Measurements from ENCODE around the gene TMPRSS4.

TMPRSS4 gene

GRCh38 chr11:118152552-118153471, 75.9 kb downstream of the TMPRSS4 start, which contains the start of gene SCN4B:
TSS of gene SCN4B (minus strand) at chr11:118152823. CDS start at chr11:118152673, 150 bp downstream.
- ATAC-seq (replicated peaks; ENCODE audit: extremely low read depth, poor library complexity, severe bottlenecking) (peak; percentile 25), DNase-seq (ENCODE audit: low spot score in 2 of 2) (no peak)
- Mint-ChIP-seq H3K4me1 (peaks cover 24% of the 10 kb centered on the region), H3K27me3 (peaks cover 59% of the 10 kb centered on the region), H3K9me3 (no peaks in the 10 kb centered on the region), H3K4me3 (peak within 1 kb of the TSS; percentile 60), H3K27ac (ENCODE audit: low read depth) (no peak within 1 kb of the TSS), H3K36me3 (ENCODE audit: insufficient read depth) (peaks cover 5% of the 10 kb centered on the region)

GRCh38 chr11:118153516-118153915, 76.6 kb downstream of the TMPRSS4 start:
- Mint-ChIP-seq H3K4me1 (peaks cover 24% of the 10 kb centered on the region), H3K27me3 (peaks cover 66% of the 10 kb centered on the region), H3K27ac (ENCODE audit: low read depth) (no peak overlapping the region), H3K4me3 (peak overlapping the region; percentile 60), H3K36me3 (ENCODE audit: insufficient read depth) (peaks cover 5% of the 10 kb centered on the region), H3K9me3 (no peaks in the 10 kb centered on the region)
- no peak for ATAC-seq (replicated peaks; ENCODE audit: extremely low read depth, poor library complexity, severe bottlenecking)
- DNase-seq (ENCODE audit: low spot score in 2 of 2), result no peak

- Mint-ChIP-seq H3K27me3 (peaks cover 70% of the 10 kb centered on the region), H3K9me3 (no peaks in the 10 kb centered on the region), H3K27ac (ENCODE audit: low read depth) (no peak overlapping the region), H3K4me1 (peaks cover 24% of the 10 kb centered on the region), H3K4me3 (peak overlapping the region; percentile 60), H3K36me3 (ENCODE audit: insufficient read depth) (peaks cover 5% of the 10 kb centered on the region)
- no peak for ATAC-seq (replicated peaks; ENCODE audit: extremely low read depth, poor library complexity, severe bottlenecking)
- no peak for DNase-seq (ENCODE audit: low spot score in 2 of 2)
Measured at GRCh38 chr11:118153976-118154375, 77.1 kb downstream of the TMPRSS4 start.

- Mint-ChIP-seq H3K9me3 (no peaks in the 10 kb centered on the region), H3K36me3 (ENCODE audit: insufficient read depth) (peaks cover 5% of the 10 kb centered on the region), H3K27ac (ENCODE audit: low read depth) (no peak overlapping the region), H3K27me3 (peaks cover 77% of the 10 kb centered on the region), H3K4me3 (no peak overlapping the region), H3K4me1 (peaks cover 24% of the 10 kb centered on the region)
- ATAC-seq (replicated peaks; ENCODE audit: extremely low read depth, poor library complexity, severe bottlenecking) (no peak), DNase-seq (ENCODE audit: low spot score in 2 of 2) (no peak)
Measured at GRCh38 chr11:118154641-118155040, 77.8 kb downstream of the TMPRSS4 start.

- ATAC-seq (replicated peaks; ENCODE audit: extremely low read depth, poor library complexity, severe bottlenecking), result no peak
- H3K4me1 Mint-ChIP-seq, result peaks cover 24% of the 10 kb centered on the region
- no peaks in the 10 kb centered on the region for H3K9me3 Mint-ChIP-seq
- no peak overlapping the region for H3K4me3 Mint-ChIP-seq
- H3K36me3 Mint-ChIP-seq (ENCODE audit: insufficient read depth), result peaks cover 5% of the 10 kb centered on the region
- H3K27me3 Mint-ChIP-seq, result peaks cover 85% of the 10 kb centered on the region
- DNase-seq (ENCODE audit: low spot score in 2 of 2), result no peak
- no peak overlapping the region for H3K27ac Mint-ChIP-seq (ENCODE audit: low read depth)
Measured at GRCh38 chr11:118155776-118156530, 79.1 kb downstream of the TMPRSS4 start.

GRCh38 chr11:118156531-118157185, 79.8 kb downstream of the TMPRSS4 start:
- ATAC-seq (replicated peaks; ENCODE audit: extremely low read depth, poor library complexity, severe bottlenecking) (peak; percentile 82), DNase-seq (ENCODE audit: low spot score in 2 of 2) (no peak)
- peaks cover 5% of the 10 kb centered on the region for H3K36me3 Mint-ChIP-seq (ENCODE audit: insufficient read depth)
- peaks cover 24% of the 10 kb centered on the region for H3K4me1 Mint-ChIP-seq
- no peaks in the 10 kb centered on the region for H3K9me3 Mint-ChIP-seq
- no peak overlapping the region for H3K27ac Mint-ChIP-seq (ENCODE audit: low read depth)
- peaks cover 86% of the 10 kb centered on the region for H3K27me3 Mint-ChIP-seq
- no peak overlapping the region for H3K4me3 Mint-ChIP-seq

GRCh38 chr11:118157186-118157895, 80.5 kb downstream of the TMPRSS4 start:
- H3K27ac Mint-ChIP-seq (ENCODE audit: low read depth), result no peak overlapping the region
- no peak overlapping the region for H3K4me3 Mint-ChIP-seq
- peaks cover 4% of the 10 kb centered on the region for H3K36me3 Mint-ChIP-seq (ENCODE audit: insufficient read depth)
- DNase-seq (ENCODE audit: low spot score in 2 of 2), result no peak
- peaks cover 92% of the 10 kb centered on the region for H3K27me3 Mint-ChIP-seq
- H3K9me3 Mint-ChIP-seq, result no peaks in the 10 kb centered on the region
- ATAC-seq (replicated peaks; ENCODE audit: extremely low read depth, poor library complexity, severe bottlenecking), result no peak
- peaks cover 24% of the 10 kb centered on the region for H3K4me1 Mint-ChIP-seq

GRCh38 chr11:118161786-118162185, 84.9 kb downstream of the TMPRSS4 start:
- no peaks in the 10 kb centered on the region for H3K9me3 Mint-ChIP-seq
- no peak for DNase-seq (ENCODE audit: low spot score in 2 of 2)
- no peak overlapping the region for H3K27ac Mint-ChIP-seq (ENCODE audit: low read depth)
- no peaks in the 10 kb centered on the region for H3K36me3 Mint-ChIP-seq (ENCODE audit: insufficient read depth)
- no peak for ATAC-seq (replicated peaks; ENCODE audit: extremely low read depth, poor library complexity, severe bottlenecking)
- peaks cover 9% of the 10 kb centered on the region for H3K4me1 Mint-ChIP-seq
- peaks cover 79% of the 10 kb centered on the region for H3K27me3 Mint-ChIP-seq
- H3K4me3 Mint-ChIP-seq, result no peak overlapping the region

GRCh38 chr11:118162846-118163245, 86.0 kb downstream of the TMPRSS4 start:
- H3K36me3 Mint-ChIP-seq (ENCODE audit: insufficient read depth), result no peaks in the 10 kb centered on the region
- no peak overlapping the region for H3K4me3 Mint-ChIP-seq
- ATAC-seq (replicated peaks; ENCODE audit: extremely low read depth, poor library complexity, severe bottlenecking) (no peak), DNase-seq (ENCODE audit: low spot score in 2 of 2) (no peak)
- H3K9me3 Mint-ChIP-seq, result no peaks in the 10 kb centered on the region
- no peak overlapping the region for H3K27ac Mint-ChIP-seq (ENCODE audit: low read depth)
- no peaks in the 10 kb centered on the region for H3K4me1 Mint-ChIP-seq
- peaks cover 79% of the 10 kb centered on the region for H3K27me3 Mint-ChIP-seq

GRCh38 chr11:118163494-118163893, 86.6 kb downstream of the TMPRSS4 start:
- H3K4me1 Mint-ChIP-seq, result no peaks in the 10 kb centered on the region
- DNase-seq (ENCODE audit: low spot score in 2 of 2) (no peak), ATAC-seq (replicated peaks; ENCODE audit: extremely low read depth, poor library complexity, severe bottlenecking) (no peak)
- peaks cover 79% of the 10 kb centered on the region for H3K27me3 Mint-ChIP-seq
- H3K9me3 Mint-ChIP-seq, result no peaks in the 10 kb centered on the region
- H3K27ac Mint-ChIP-seq (ENCODE audit: low read depth), result no peak overlapping the region
- no peak overlapping the region for H3K4me3 Mint-ChIP-seq
- H3K36me3 Mint-ChIP-seq (ENCODE audit: insufficient read depth), result no peaks in the 10 kb centered on the region

GRCh38 chr11:118164885-118165284, 88.0 kb downstream of the TMPRSS4 start:
- Mint-ChIP-seq H3K4me3 (no peak overlapping the region), H3K9me3 (no peaks in the 10 kb centered on the region), H3K27ac (ENCODE audit: low read depth) (no peak overlapping the region), H3K36me3 (ENCODE audit: insufficient read depth) (no peaks in the 10 kb centered on the region), H3K4me1 (no peaks in the 10 kb centered on the region), H3K27me3 (peaks cover 79% of the 10 kb centered on the region)
- no peak for DNase-seq (ENCODE audit: low spot score in 2 of 2)
- no peak for ATAC-seq (replicated peaks; ENCODE audit: extremely low read depth, poor library complexity, severe bottlenecking)

GRCh38 chr11:118166641-118167040, 89.8 kb downstream of the TMPRSS4 start:
- no peaks in the 10 kb centered on the region for H3K36me3 Mint-ChIP-seq (ENCODE audit: insufficient read depth)
- no peak for ATAC-seq (replicated peaks; ENCODE audit: extremely low read depth, poor library complexity, severe bottlenecking)
- H3K4me1 Mint-ChIP-seq, result no peaks in the 10 kb centered on the region
- H3K4me3 Mint-ChIP-seq, result no peak overlapping the region
- H3K9me3 Mint-ChIP-seq, result no peaks in the 10 kb centered on the region
- no peak overlapping the region for H3K27ac Mint-ChIP-seq (ENCODE audit: low read depth)
- H3K27me3 Mint-ChIP-seq, result peaks cover 67% of the 10 kb centered on the region
- DNase-seq (ENCODE audit: low spot score in 2 of 2), result no peak
